Measurements from ENCODE around the gene EMC8.

EMC8 gene

DNA sequence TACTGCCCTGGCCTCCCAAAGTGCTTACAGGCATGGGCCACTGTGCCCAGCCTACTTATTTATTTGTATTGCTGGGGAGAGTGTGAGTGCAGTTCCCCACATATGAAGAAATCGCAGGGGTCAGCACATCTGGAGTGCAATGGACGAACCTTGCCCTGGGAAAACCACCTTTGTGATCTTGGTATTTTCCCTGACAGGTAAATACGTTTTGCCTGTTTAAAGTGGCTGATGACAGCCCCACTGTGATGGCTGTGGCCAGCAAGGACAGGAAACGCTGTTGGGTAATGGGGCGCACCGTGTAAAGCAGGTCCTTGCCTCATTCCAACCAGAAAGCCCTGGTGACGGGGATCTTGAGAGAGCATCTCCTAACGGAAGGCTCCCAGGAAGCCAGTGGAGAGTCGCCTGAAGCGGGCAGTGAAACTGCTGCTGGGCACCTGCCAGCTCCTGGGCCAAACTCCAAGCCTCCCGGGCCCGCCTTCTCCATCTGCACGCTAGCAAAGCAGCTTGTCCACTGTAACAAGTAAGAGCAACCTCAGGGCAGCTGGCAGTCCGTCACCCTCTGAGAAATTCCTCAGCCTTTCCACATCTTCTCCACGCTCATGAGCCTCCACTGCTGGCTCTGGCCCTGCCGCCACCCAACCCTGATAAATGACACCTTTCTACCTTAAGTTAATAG lies 17.5 kb downstream of the EMC8 start:
- no peak for DNase-seq

DNA sequence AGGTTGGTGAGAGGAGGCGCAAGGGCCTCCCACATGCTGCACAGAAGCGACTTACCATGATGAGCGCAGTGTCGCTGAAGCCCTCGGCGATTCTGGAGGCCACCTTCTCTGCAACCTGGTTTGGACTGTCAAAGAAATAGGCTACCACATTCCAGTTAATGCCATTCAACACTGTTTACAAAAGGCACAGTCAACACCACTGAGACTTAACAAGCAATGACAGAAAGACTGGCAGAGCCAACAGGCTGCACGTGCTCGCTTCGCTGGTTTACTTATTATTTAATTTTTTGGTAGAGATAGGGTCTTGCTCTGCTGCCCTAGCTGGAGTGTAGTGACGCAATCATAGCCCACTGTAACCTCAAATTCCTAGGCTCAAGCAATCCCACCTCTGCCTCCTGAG lies 18.2 kb downstream of the EMC8 start:
- no peak for DNase-seq

DNA sequence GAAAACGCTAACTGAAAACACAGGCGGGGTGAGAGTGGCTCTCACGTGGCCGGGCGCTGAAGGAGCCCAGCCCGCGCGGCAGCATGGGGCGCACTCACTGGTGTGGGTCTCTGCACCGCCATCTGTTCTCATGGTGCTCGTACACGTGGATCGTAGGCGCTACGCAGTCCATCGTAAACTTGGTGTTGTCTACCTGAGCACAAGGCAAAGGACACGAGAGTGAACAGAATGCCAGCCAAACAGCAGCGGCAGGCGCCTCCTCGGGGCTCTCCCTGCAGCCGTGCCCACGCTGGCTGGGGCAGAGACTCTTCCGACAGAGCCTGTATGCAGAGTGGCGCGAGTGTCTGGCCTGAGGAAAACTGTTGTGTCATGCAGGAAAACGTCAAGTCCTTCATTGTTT lies 19.1 kb downstream of the EMC8 start:
- DNase-seq: no peak

DNA sequence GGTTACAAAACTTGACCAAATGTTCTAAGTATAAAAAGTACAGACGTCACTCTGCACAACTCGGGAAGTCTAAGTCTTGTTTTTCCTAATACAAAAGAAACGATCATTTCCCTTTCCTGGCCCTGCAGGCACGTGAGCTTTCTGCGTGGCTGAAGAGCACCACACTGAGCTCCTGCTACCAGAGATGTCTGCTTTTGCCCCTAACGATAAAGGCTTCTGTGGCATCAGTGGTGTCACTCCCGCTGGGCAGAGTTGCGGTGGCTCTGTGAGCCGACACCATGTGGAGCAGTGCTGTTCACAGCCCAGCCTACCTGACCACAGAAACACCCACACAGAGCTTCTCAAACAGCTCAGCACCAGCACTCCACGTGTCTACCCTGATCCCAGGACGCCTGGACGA lies 20.5 kb downstream of the EMC8 start:
- no peak for DNase-seq

DNA sequence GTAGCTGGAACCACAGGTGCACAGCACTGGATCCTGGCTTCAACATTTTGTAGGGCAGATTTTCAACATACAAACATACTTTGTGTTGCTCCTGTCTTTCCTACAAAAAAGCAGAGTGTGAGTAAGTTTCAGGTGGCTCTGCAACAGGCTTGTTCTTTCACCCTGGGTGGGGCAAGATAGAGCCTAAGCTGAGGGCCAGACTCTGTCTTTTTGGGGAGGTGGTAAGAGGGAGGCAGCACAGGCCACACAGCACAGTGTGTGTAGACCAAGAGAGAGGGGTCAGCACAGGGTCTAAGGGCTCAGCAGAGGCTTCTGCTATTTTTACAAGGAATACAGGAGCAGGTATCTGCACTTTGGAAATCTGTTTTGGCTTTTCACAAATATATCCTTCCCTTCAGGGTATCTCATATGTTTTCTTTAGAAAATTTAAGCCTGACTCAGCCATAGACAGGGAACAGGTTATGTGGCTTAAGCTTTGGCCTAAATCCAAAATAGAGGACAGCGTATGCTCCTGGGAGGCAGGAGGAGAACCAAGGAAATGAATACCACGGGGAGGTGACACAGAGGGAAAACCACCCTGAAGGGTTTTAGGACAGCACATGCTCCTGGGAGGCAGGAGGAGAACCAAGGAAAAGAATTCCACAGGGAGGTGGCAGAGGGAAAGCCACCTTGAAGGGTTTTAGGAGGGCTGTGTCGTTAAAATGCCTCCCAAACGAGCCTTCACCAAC lies 21.6 kb downstream of the EMC8 start:
- peak; percentile 33 for DNase-seq

DNA sequence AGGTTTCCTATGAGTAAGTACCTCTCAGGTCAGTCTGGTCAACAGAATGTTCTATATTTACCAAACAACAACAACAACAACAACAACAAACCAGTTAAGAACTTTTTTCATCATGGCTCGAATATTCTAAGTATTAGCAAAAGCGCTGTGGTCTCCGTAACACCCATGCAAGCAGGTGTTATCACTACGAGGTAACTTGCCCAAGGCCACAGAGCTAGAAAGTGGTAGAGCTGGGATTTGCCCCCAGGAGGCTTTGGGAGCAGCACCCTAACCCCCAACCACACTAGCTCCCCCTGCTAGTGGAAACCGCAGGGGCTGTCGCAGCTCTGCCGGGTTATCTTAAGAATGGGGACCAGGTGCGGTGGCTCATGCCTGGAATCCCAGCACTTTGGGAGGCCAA lies 24.5 kb downstream of the EMC8 start:
- no peak for DNase-seq

DNA sequence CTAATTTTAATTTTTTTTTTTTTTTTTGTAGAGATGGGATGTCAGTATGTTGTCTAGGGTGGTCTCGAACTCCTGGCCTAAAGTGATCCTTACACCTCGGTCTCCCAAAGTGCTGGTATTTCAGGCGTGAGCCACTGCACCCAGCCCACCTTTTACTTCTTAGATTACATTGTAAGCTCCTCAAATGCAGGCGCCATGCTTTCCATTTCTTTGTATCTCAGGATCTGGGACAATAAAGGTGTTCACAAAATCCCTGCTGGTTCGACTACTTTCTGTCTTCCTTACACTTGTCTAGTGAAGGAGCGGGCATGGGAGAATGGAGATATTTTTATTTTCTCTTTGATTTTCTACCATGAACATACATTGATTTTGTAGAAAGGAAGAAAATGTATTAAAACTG lies 25.2 kb downstream of the EMC8 start:
- DNase-seq: no peak

DNA sequence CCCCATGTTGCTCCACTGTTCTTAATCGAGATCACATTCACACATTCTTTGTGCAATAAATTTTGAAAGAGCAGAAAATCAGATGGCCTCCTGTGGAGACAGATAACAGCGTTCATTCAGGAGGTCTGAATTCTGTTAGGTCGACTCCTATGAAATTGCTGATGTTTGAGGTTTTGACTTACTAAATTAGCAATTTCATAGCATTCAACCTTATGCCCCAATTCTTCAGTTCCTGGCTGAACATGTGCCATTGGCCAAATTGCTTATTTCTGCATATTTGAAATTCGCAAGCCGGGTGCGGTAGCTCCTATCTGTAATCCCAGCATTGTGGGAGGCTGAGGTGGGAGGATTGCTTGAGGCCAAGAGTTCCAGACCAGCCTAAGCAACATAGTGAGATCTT lies 26.3 kb downstream of the EMC8 start:
- no peak for DNase-seq

DNA sequence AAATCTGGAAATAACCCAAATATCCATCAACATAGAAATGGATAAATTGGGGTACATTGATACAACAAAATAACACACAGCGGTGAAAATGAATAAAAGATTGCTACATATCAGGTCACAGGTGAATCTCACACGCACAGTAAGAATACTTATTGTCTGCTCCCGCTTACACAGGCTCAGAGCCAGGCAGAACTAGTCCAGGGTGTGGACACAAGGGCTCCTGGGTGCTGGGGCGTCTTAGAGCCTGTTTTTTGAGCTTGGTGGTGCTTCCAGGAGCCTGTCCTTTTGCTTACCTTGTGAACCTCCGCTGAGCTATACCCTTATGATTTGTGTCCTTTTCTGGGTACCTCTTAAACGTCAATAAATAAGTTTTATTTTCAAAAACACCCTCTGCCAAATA lies 28.6 kb downstream of the EMC8 start:
- no peak for DNase-seq

DNA sequence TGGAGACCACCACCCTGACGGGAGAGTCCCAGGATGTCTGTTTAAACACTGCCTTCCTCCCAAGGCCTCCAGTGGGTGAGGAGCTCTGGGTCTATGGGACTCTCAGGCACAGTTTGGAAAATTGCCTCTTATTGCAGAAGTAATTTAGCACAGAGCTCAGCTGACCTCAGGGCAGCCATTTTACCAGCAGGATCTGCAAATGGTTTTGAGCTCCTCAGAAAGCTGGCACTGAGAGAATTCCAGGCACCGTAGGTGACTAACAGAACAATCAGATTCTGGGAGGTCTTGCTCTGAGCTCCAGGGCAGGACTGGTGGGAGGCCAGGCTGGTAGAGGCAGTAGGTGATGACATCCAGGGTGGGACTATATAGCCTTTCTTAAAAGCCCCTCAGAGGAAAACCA lies 31.1 kb downstream of the EMC8 start:
- no peak for DNase-seq

DNA sequence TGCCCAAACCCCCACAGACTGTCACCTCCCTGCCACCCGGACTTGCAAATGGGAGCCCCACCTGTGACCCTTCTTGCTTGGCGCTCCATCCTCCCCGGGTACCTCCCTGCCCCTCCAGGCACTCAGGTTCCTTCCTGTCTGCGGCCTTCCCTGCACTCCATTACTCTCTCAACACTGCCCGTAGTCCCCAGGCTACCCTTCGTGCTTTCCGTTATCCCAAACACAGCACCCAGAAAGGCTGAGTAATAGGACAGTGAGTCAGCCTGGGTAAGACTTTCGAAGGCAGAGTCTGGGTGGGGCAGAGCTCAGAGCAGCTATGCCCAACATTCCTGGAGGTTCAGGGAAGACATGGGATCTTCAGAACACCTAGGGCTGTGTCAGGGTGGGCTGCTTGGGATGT lies 31.8 kb downstream of the EMC8 start:
- DNase-seq: peak; percentile 47

DNA sequence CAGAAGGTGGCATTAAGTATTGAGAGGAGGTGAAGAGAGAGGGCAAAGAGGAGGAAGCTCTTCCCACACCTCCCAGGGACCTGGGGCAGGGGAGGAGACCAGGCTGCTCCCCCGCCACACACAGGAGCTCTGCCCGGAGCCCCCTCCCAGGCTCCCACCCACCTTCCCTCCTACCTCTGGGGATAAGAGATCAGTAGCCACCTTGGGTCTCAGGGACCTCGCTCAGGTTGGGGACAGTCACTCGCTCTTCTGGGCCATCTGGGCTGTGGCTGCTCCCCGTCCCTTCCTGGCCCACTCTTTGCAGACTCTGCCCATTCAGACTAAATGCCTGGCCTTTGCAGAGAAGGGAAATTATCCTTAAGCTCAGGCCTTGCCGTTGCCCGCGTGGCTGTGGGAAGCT lies 33.6 kb downstream of the EMC8 start:
- no peak for DNase-seq

DNA sequence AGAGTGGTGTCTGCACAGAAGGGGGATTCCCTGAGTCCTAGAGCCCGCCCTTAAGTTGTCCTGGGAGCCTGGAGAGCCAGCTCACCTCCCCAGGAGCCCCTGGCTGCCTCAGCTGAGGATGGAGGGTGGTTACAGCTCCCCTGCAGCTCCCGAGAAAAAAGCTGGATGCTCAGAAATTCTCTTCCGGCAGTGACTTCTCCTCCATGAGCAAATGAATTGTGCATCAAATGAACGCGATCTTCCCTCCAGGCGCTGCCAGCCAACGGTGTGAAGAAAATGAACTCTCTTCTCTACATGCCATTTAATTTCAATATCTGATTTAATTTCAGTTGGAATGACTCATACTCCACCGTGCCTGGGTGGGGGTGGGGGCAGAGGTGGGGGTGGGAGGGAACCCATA lies 34.1 kb downstream of the EMC8 start:
- no peak for DNase-seq

DNA sequence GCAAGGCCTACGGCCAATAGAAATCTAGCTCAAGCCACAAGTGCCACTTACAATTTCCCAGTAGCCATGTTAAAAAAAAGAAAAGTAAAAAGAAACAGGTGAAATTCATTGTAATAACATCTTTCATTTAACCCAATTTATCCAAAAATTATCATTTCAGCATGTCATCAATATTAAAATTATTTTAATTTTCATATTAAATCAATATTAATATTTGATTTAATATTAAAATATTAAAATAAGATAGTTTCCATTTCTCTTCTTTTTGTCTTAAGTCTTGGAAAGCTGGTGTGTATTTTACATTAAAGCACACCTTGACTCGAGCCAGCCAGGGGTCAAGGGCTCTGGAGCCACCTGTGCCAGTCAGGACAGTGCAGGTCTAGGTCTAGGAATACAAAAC lies 35.7 kb downstream of the EMC8 start:
- no peak for DNase-seq

DNA sequence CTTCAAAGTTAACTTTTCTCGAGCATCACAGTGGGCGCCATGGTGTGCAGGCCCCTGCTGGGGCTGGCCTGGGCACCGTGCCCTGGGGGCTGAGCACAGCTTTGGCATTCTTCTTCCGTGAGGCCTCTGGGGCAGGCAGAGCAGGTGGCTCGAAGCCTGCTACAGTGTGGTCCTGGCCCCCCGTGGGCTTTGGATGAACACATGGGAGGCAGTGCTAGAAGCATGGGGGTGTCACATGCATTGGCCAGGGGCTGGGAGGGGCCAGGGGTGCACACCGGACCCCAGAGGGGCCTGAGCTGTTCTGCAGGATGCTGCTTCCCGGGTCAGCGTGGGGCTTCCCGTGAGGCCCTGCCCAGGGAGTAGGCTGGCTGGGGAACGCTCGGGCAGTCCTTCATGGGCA lies 36.4 kb downstream of the EMC8 start:
- DNase-seq: no peak

DNA sequence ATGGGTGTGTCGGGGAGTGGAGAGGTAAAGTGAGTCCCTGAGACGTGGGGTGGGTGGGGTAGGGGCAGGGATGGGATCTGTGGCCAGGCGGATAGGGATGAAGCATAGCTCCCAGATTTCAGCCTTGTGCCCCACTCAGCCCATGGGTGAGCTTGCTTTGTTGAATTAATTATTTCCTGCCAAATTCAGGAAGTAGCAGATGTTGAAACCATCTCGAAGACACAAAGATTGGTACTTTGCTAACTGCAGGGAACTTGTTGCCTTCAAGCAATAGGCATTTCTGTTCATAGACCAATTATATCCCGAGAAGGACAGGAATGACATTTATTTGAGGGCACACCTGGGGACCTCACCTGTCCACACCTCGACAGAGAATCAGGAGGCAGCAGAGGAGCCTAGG lies 37.5 kb downstream of the EMC8 start:
- no peak for DNase-seq

DNA sequence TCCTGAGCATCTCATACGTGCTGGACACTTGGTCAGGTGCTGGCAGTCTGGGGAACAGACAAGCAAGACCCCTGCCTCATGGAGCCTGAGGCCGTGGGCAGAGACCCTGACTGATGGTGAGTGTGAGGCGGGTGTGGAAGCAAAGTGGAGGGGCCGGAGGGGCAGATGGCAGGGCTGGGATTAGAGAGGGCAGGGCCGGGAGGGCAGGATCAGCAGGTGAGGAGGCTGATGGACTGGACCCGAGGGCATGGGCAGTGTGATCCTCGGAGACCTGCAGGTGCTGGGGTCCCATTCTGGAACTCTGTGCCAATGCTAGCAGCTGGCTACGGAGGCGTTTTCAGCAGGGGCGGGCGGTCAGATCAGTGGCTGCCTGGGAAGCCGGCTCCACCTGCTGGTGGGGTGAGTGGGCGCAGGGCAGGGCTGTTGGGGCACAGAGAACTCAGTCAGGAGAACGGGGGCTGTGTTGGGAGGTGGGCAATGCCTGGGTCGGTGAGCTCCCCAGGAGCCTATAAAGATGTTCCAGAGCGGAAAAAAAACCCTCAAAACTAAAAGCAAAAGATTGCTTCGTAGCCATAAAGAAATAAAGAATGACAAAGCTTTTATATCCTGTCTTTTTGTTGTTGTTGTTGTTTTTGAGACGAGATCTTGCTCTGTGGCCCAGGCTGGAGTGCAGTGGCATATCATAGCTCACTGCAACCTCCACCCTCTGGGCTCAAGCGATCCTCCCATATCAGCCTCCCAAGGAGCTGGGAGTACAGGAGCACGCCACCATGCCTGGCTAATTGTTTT lies 39.5 kb downstream of the EMC8 start:
- no peak for DNase-seq

DNA sequence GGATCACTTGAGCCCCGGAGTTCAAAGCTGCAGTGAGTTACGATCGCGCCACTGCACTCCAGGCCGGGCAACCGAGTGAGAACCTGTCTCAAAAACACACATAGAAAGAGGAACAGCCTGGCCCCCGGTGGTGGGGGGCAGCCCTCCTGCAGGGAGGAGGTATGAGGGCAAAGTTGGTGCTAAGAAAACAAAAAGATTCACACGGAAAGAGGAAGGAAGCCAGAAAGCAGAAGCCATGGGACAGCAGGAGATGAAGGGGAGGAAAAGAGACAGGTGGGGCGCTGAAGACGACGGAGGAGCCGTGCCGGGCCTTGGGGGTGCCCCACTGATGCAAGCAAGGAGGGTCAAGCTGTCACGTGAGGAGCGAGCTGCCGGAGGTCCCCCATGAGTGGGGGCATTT lies 40.2 kb downstream of the EMC8 start:
- DNase-seq: no peak

DNA sequence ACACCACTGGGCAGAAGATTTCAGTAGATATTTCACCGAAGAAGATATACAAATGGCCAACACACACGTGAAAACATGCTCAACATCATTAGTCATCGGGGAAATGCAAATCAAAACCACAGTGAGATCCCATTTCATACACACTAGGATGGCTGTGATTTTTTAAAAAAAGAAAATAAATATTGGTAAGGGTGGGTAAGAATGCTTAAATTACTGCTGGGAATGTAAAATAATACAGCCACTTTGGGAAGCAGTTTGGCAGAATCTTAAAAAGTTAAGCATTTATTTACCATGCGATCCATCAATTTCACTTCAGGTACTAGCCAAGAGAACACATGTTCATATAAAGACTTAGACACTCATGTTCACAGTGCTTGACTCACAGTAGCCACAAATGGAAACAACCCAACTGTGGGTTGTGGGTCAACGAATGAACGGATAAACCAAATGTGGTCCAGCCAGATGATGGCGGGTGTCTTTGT lies 42.0 kb downstream of the EMC8 start:
- no peak for DNase-seq

DNA sequence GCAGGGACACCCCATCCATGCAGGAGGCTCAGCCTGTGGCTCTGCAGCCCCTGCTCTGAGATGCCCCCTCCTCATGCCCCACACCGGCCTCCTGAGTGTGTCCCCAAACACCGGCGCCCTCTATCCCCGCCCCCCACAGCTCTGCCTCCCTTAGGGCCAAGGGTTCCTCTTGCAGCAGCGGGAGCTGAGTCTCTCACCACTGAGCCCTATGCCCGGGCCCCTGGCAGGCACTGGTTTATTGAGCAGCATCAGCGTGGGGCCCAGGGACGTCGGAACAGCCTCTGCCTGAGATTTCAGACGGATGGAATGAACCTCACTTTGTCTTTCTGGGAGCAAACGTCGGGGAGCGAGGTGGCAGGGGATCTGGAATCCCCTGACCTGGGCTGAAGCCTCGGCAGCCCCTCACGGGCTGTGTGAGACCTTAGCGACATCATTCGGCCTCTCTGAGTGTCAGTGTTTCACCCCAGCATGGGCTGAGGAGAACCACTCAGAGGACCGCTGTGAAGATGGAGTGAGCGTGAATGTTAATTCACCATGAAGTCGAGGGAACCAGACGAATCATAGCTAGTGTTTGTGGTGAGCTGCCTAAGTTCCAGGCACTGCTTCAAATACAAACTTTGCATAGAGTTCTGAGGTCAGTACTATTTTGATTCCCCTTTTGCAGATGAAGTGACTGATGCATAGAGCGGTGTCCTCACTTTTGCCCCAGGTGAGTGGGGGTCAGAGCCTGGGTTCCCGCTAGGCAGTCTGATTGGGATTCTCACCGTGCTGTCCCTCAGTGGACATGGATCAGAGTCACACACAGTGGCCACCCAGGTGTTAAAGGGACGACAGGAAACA lies 43.2 kb downstream of the EMC8 start:
- no peak for DNase-seq

DNA sequence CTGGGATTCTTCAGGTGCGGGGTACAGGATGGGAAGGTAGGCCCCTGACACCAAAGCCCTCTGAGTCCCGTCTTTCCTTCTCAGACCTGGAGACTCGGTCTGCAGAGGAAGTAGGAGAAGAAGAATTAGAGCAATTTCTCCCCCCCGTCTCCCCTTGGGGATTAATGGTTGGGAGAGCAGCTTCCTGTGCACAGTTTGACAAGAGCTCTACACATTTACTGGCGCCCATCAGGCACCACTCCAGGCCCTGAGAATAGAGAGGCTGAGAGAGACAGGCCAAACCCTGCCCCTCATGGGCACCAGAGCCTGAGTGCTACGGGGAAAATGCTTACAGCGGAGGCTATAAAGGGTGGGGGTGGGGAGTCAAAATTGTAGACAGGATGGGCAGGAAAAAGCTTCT lies 44.9 kb downstream of the EMC8 start:
- no peak for DNase-seq

DNA sequence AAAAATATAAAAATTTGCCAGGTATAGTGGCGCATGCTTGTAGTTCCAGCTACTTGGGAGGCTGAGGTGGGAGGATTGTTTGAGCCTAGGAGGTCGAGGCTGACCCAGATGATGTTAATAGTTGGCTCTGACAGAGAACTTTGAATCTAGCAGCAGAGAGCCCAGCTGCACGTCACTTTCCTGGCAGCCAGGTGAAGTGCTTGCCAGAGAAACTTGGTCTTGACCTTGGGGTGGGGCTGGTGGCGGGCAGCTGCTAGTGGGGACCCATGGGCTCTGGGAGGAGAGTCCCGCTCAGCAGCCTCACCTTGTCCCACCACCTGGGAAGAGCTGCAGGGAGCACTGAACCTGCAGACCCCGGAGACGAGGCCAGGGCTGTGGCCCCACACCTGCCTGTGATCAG lies 45.4 kb downstream of the EMC8 start:
- DNase-seq: no peak

DNA sequence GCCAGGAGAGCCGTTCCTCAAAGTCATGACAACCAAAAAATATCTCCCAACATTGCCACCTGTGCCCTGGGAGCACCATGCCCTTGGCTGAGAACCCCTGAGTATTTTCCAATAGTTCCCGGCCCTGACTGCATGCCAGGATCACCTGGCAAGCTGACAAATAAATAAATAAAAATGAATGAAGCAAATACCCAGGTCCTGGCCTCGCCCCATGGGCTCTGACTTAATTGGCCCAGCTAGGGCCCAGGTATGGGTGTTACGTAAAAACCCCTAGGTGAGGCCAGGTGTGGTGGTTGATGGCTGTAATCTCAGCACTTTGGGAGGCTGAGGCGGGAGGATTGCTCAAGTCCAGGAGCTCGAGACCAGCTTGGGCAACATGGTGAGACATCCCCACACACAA lies 45.8 kb downstream of the EMC8 start:
- DNase-seq: no peak
